ENCODE measurements around the gene AQR.

- TF ChIP-seq GATA2 (IDR thresholded peaks at IDR 0.05; ENCODE audit: low read depth, low read length) (no peak), GATA3 (IDR thresholded peaks at IDR 0.05; ENCODE audit: low read depth, low read length) (no peak)
These were observed 68.8 kb downstream of the AQR start for GRCh38 chr15:34900748-34901147.

All from SH-SY5Y (cell line).